NK-92 (cell line): ENCODE measurements around the gene HMX3.
"Not testable (repeated sequence)": the region's sequence is repeated elsewhere in the genome, so short reads cannot be mapped to it uniquely, and the experiment has no call there.

Source experiments
- DNase-seq: peaks from one replicate; lab custom pipeline; 2025; ENCODE audit not compliant: unreplicated experiment; lab: John Stamatoyannopoulos, UW

The HMX3 gene

GRCh38 chr10:123171616-123172015, 35.8 kb downstream of the HMX3 start:
- not testable (repeated sequence) for DNase-seq

- DNase-seq = no peak
These were observed 39.9 kb downstream of the HMX3 start for GRCh38 chr10:123175389-123176387.

GRCh38 chr10:123178390-123178789, 42.6 kb downstream of the HMX3 start:
- DNase-seq = not testable (repeated sequence)

DNA sequence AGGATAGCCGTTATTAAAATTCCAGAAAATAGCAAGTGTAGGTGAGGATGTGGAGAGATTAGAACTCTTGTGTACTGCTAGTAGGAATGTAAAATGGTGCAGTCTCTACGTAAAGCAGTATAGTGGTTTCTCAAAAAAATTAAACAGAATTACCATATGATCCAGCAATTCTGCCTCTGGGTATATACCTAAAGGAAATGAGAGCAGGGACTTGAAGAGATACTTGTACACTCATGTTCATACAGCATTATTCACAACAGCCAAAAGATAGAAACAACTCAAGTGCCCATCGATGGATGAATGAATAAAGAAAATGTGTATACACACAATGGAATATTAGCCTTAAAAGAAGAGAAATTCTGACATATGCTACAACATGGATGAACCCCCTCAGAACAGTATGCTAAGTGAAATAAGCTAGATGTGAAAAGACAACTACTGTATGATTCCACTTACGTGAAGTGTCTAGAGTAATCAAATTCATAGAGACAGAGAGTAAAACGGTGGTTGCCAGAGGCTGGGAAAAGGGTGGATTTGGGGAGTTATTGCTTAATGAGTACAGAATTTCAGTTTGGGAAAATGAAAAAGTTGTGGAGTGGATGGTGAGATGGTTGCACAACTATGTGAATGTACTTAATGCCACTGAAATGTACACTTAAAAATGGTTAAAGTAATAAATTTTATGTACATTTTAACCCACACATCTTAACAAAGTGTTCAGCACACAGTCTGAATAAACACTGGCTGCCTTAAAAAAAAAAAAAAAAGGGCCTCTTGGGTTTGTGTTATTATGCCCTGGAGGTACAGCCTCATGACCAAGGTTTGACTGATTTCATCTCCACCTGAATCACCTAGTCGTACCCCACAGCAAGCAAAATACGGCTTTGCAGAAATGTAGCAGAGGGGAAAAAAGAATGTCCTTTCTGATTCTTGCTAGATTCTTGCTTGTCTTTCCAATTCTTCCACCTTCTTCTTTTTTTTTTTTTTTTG, 44.6 kb downstream of the HMX3 start:
- no peak for DNase-seq

GRCh38 chr10:123183724-123184123, 48.0 kb downstream of the HMX3 start:
- DNase-seq = no peak

DNA sequence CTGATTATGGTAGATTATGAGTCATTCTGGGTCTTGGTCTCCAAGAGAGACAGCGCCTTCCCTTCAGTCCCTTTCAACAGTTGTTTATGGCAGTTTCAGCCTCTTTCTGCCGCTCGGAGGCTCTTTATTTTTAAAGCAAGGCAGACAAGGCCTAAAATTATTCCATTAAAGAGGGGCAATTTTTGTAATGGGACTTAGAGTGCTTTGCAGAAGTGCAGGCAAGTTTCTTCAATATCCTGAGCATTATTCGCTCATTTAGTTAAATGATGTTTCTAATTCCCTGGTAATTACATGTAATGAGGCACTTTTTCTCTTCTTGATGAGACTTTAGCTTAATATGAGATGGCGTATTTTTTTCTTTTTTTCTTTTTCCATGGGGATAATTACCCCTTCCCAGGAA, 52.0 kb downstream of the HMX3 start:
- no peak for DNase-seq
